GM19395 (cell line): ENCODE results near the gene SAMSN1.
"Not testable (repeated sequence)": the region's sequence is repeated elsewhere in the genome, so short reads cannot be mapped to it uniquely, and the experiment has no call there.

Experiments used
- ATAC-seq: cut with Tn5 transposase; IDR thresholded peaks from one replicate; pipeline ENCODE4 v1.9.1; 2021; ENCODE audit warnings: mild to moderate bottlenecking, moderate library complexity; ENCODE audit not compliant: unreplicated experiment

The SAMSN1 gene

GRCh38 chr21:14567331-14568279 lies 21.5 kb upstream of the SAMSN1 start:
- ATAC-seq = no peak

GRCh38 chr21:14566894-14567293 lies 20.8 kb upstream of the SAMSN1 start:
- no peak for ATAC-seq

GRCh38 chr21:14562959-14563358 lies 16.8 kb upstream of the SAMSN1 start:
- ATAC-seq = no peak

GRCh38 chr21:14560555-14560954 lies 14.4 kb upstream of the SAMSN1 start:
- ATAC-seq = no peak

GRCh38 chr21:14560139-14560538 lies 14.0 kb upstream of the SAMSN1 start:
- ATAC-seq = no peak

GRCh38 chr21:14559102-14559501 lies 13.0 kb upstream of the SAMSN1 start:
- ATAC-seq = no peak

GRCh38 chr21:14557413-14557812 lies 11.3 kb upstream of the SAMSN1 start:
- no peak for ATAC-seq

GRCh38 chr21:14554948-14555347 lies 8.8 kb upstream of the SAMSN1 start:
- ATAC-seq = no peak

- ATAC-seq = no peak
Measured at GRCh38 chr21:14553422-14553821, 7.3 kb upstream of the SAMSN1 start.

GRCh38 chr21:14551741-14552140 lies 5.6 kb upstream of the SAMSN1 start:
- no peak for ATAC-seq

- ATAC-seq = no peak
Measured at GRCh38 chr21:14550135-14550534, 4.0 kb upstream of the SAMSN1 start.

- no peak for ATAC-seq
Measured at GRCh38 chr21:14548779-14549178, 2.7 kb upstream of the SAMSN1 start.

GRCh38 chr21:14547834-14548513 lies 1.9 kb upstream of the SAMSN1 start:
- ATAC-seq = no peak

- ATAC-seq = not testable (repeated sequence)
Measured at GRCh38 chr21:14546719-14547118, 604 bp upstream of the SAMSN1 start.

- no peak for ATAC-seq
Measured at GRCh38 chr21:14543983-14544382, 2.1 kb downstream of the SAMSN1 start.

GRCh38 chr21:14542638-14543037 lies 3.5 kb downstream of the SAMSN1 start:
- ATAC-seq = no peak

- no peak for ATAC-seq
Measured at GRCh38 chr21:14541841-14542490, 4.1 kb downstream of the SAMSN1 start.

GRCh38 chr21:14538483-14538882 lies 7.6 kb downstream of the SAMSN1 start:
- ATAC-seq = no peak

- ATAC-seq = no peak
Measured at GRCh38 chr21:14536929-14537328, 9.2 kb downstream of the SAMSN1 start.

GRCh38 chr21:14535702-14536101 lies 10.4 kb downstream of the SAMSN1 start:
- no peak for ATAC-seq
